Esophagus squamous epithelium (tissue), 5 donors: ENCODE data around the gene TIE1. TPM values are rescaled to one million over a fixed set of nuclear protein-coding genes. Genes with fewer than 3 reads are reported as not detected.

Source experiments
- DNase-seq: peaks from one replicate; lab custom pipeline; 2025; lab: John Stamatoyannopoulos, UW
- H3K27ac ChIP-seq, 4 donors: fragments of 200-600 bp; sonication (generic); one replicate each; pipeline ENCODE4 v1.5.1; 2016 to 2019; ENCODE audit warnings: mild to moderate bottlenecking in 1 of 4
- H3K27me3 ChIP-seq, 4 donors: fragments of 200-600 bp; sonication (generic); 1 replicate in 3 of 4; 2 replicates in 1 of 4; pipeline versions ENCODE4 v1.5.1 to v1.6.0; 2017 to 2021; ENCODE audit warnings: antibody characterized with exemption in 1 of 4
- H3K36me3 ChIP-seq, 3 donors: fragments of 200-600 bp; sonication (generic); one replicate each; pipeline ENCODE4 v1.5.1; 2016 to 2019
- H3K4me1 ChIP-seq, 3 donors: fragments of 200-600 bp; sonication (generic); one replicate each; pipeline ENCODE4 v1.5.1; 2017 to 2019
- H3K4me3 ChIP-seq, 4 donors: fragments of 200-600 bp; sonication (generic); 1 replicate in 3 of 4; 2 replicates in 1 of 4; pipeline ENCODE4 v1.5.1; 2016 to 2019; ENCODE audit warnings: mild to moderate bottlenecking in 2 of 4, moderate library complexity in 1 of 4
- H3K9me3 ChIP-seq, 3 donors: fragments of 200-600 bp; sonication (generic); one replicate each; pipeline ENCODE4 v1.5.1; 2016 to 2019
- CTCF ChIP-seq, 6 experiments: fragments of 450-650 bp in 4 of 6; fragments of 200-600 bp in 2 of 6; sonication (generic) in 2 of 6; IDR thresholded peaks; one replicate each; pipeline ENCODE4 v1.5.1; 2016 to 2019; ENCODE audit warnings: antibody characterized with exemption in 6 of 6, mild to moderate bottlenecking in 4 of 6, moderate library complexity in 4 of 6
- POLR2A ChIP-seq, 4 donors: fragments of 450-650 bp; IDR thresholded peaks; one replicate each; pipeline ENCODE4 v1.6.1; 2017; ENCODE audit warnings: antibody characterized with exemption in 4 of 4, mild to moderate bottlenecking in 4 of 4, moderate library complexity in 3 of 4
- WGBS, 2 donors: methylation state at CpG; one replicate each; pipeline ENCODE4 v1.1.5; 2018; 5-methylcytosine and 5-hydroxymethylcytosine counted together
- intact Hi-C: fragments of 100-400 bp; cut with DNase I; formaldehyde crosslinking; loops from one replicate; pipeline ENCODE4 v1.15.0; 2022
- total RNA-seq, 4 donors: library from RNA; depleted of rRNA; stranded (reverse); fragments of >200 nt; gene quantifications; one replicate each; pipeline ENCODE4 v1.1.0, GENCODE V29; 2016
- donor health status: DM: yes; HTN: yes; CAD: no.

Gene TIE1
- total RNA-seq, 4 donors from 2014 or later, result 3.1 to 16.6 (median 5.9) TPM

- intact Hi-C loops, result no loop called here
- H3K9me3 ChIP-seq, result no peaks in the 10 kb centered on the region
Observed at GRCh38 chr1:43339584-43340232, 38.9 kb downstream of the TIE1 start.

GRCh38 chr1:43340559-43340958, 39.8 kb downstream of the TIE1 start:
- peaks cover 0 to 27% (median 5%) of the 10 kb centered on the region in 3 donors for H3K4me1 ChIP-seq
- H3K9me3 ChIP-seq, result no peaks in the 10 kb centered on the region
- WGBS, 2 donors, result 50 to 59% methylated on average over 1 of the region's 1 CpG
- no peaks in the 10 kb centered on the region for H3K36me3 ChIP-seq
- no peaks in the 10 kb centered on the region for H3K27me3 ChIP-seq
- TF ChIP-seq CTCF (IDR thresholded peaks at IDR 0.05) (no peak), POLR2A (IDR thresholded peaks at IDR 0.05) (no peak)
- no peak overlapping the region for H3K4me3 ChIP-seq
- intact Hi-C loops, result no loop called here
- DNase-seq, result no peak
- H3K27ac ChIP-seq, result no peak overlapping the region

More at GRCh38 chr1:43339584-43340232, 38.9 kb downstream of the TIE1 start:
- no peak overlapping the region for H3K4me3 ChIP-seq
- H3K27me3 ChIP-seq, result no peaks in the 10 kb centered on the region
- peaks cover 0 to 19% (median 0%) of the 10 kb centered on the region in 3 donors for H3K4me1 ChIP-seq
- DNase-seq, result no peak
- no peak for TF ChIP-seq POLR2A (IDR thresholded peaks at IDR 0.05)
- TF ChIP-seq CTCF (IDR thresholded peaks at IDR 0.05), result no peak
- H3K36me3 ChIP-seq, result no peaks in the 10 kb centered on the region
- no peak overlapping the region for H3K27ac ChIP-seq
- WGBS, 2 donors, result 75 to 93% methylated on average over 4 of the region's 6 CpGs

GRCh38 chr1:43344267-43344850, 43.6 kb downstream of the TIE1 start:
- intact Hi-C loops, result no loop called here
- no peaks in the 10 kb centered on the region for H3K36me3 ChIP-seq
- no peaks in the 10 kb centered on the region for H3K27me3 ChIP-seq
- 67 to 73% methylated on average over 4 of the region's 4 CpGs for WGBS, 2 donors
- TF ChIP-seq CTCF (IDR thresholded peaks at IDR 0.05) (no peak), POLR2A (IDR thresholded peaks at IDR 0.05) (no peak)
- H3K4me1 ChIP-seq, result peaks cover 0 to 47% (median 12%) of the 10 kb centered on the region in 3 donors
- H3K27ac ChIP-seq, result peak overlapping the region in 3 of 4 donors; percentile 23 to 62 (median 57)
- no peak overlapping the region for H3K4me3 ChIP-seq
- H3K9me3 ChIP-seq, result no peaks in the 10 kb centered on the region
- no peak for DNase-seq

GRCh38 chr1:43345120-43345519, 44.3 kb downstream of the TIE1 start:
- intact Hi-C loops, result no loop called here
- no peak for DNase-seq

More at GRCh38 chr1:43345120-43345519, 44.3 kb downstream of the TIE1 start:
- no peaks in the 10 kb centered on the region for H3K9me3 ChIP-seq
- peaks cover 0 to 55% (median 13%) of the 10 kb centered on the region in 3 donors for H3K4me1 ChIP-seq
- no peak for TF ChIP-seq CTCF (IDR thresholded peaks at IDR 0.05)
- TF ChIP-seq POLR2A (IDR thresholded peaks at IDR 0.05), result no peak
- peak overlapping the region in 2 of 4 donors; percentile 55 to 57 for H3K27ac ChIP-seq
- H3K36me3 ChIP-seq, result no peaks in the 10 kb centered on the region
- 49 to 59% methylated on average over 3 of the region's 3 CpGs for WGBS, 2 donors
- H3K4me3 ChIP-seq, result no peak overlapping the region
- no peaks in the 10 kb centered on the region for H3K27me3 ChIP-seq
